WTC11 (cell line): Measurements from ENCODE around the gene LRRC8A.

Experiments used
- NFYB ChIP-seq: sonication (generic); formaldehyde crosslinking; conservative IDR thresholded peaks from 2 replicates; pipeline ENCODE4 v1.8.0; 2022; ENCODE audit warnings: low read depth, missing genetic modification reagents
- SP1 ChIP-seq: sonication (generic); formaldehyde crosslinking; conservative IDR thresholded peaks from 2 replicates; pipeline ENCODE4 v1.8.1; 2022; ENCODE audit warnings: missing genetic modification reagents
- TF ChIP-seq, protein P1 (sequence below): sonication (generic); formaldehyde crosslinking; IDR thresholded peaks from 2 replicates; pipeline ENCODE4 v1.8.1; 2022; ENCODE audit warnings: mild to moderate bottlenecking, missing genetic modification reagents, moderate library complexity, borderline replicate concordance
- TF ChIP-seq, protein P2 (sequence below): sonication (generic); formaldehyde crosslinking; IDR thresholded peaks from 2 replicates; pipeline ENCODE4 v1.8.1; 2022; ENCODE audit warnings: low read depth, missing genetic modification reagents, borderline replicate concordance
- TF ChIP-seq, protein P3 (sequence below): fragments of 200-600 bp; IDR thresholded peaks from 2 replicates; pipeline ENCODE4 v1.8.0; 2022; ENCODE audit warnings: antibody characterized with exemption

- TF ChIP-seq NFYB (no peak), SP1 (CRISPR knock-in tag) (no peak)
- TF ChIP-seq, protein P1, sequence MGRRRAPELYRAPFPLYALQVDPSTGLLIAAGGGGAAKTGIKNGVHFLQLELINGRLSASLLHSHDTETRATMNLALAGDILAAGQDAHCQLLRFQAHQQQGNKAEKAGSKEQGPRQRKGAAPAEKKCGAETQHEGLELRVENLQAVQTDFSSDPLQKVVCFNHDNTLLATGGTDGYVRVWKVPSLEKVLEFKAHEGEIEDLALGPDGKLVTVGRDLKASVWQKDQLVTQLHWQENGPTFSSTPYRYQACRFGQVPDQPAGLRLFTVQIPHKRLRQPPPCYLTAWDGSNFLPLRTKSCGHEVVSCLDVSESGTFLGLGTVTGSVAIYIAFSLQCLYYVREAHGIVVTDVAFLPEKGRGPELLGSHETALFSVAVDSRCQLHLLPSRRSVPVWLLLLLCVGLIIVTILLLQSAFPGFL (CRISPR knock-in tag) = no peak
- TF ChIP-seq, protein P2, sequence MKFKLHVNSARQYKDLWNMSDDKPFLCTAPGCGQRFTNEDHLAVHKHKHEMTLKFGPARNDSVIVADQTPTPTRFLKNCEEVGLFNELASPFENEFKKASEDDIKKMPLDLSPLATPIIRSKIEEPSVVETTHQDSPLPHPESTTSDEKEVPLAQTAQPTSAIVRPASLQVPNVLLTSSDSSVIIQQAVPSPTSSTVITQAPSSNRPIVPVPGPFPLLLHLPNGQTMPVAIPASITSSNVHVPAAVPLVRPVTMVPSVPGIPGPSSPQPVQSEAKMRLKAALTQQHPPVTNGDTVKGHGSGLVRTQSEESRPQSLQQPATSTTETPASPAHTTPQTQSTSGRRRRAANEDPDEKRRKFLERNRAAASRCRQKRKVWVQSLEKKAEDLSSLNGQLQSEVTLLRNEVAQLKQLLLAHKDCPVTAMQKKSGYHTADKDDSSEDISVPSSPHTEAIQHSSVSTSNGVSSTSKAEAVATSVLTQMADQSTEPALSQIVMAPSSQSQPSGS (CRISPR knock-in tag) = no peak
- TF ChIP-seq, protein P3, sequence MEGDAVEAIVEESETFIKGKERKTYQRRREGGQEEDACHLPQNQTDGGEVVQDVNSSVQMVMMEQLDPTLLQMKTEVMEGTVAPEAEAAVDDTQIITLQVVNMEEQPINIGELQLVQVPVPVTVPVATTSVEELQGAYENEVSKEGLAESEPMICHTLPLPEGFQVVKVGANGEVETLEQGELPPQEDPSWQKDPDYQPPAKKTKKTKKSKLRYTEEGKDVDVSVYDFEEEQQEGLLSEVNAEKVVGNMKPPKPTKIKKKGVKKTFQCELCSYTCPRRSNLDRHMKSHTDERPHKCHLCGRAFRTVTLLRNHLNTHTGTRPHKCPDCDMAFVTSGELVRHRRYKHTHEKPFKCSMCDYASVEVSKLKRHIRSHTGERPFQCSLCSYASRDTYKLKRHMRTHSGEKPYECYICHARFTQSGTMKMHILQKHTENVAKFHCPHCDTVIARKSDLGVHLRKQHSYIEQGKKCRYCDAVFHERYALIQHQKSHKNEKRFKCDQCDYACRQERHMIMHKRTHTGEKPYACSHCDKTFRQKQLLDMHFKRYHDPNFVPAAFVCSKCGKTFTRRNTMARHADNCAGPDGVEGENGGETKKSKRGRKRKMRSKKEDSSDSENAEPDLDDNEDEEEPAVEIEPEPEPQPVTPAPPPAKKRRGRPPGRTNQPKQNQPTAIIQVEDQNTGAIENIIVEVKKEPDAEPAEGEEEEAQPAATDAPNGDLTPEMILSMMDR = no peak
Measured at GRCh38 chr9:128911529-128912035, 29.6 kb downstream of the LRRC8A start.
